Skeletal muscle cell (primary cell): ENCODE measurements around the gene CFD.
"Not testable (repeated sequence)": the region's sequence is repeated elsewhere in the genome, so short reads cannot be mapped to it uniquely, and the experiment has no call there.

Source experiments
- DNase-seq: peaks from one replicate; pipeline ENCODE4 v3.0.0-alpha.2; 2010; ENCODE audit warnings: low read depth
- H3K4me3 ChIP-seq: 2 replicates; pipeline ENCODE4 v1.5.1; 2011; ENCODE audit warnings: low read depth, mild to moderate bottlenecking, control low read depth, low read length, moderate library complexity

CFD gene

GRCh38 chr19:858868-859843 is at the start of gene CFD:
CFD (plus strand) TSS chr19:859664; CDS start chr19:859690, 26 bp downstream.
- DNase-seq: no peak
- H3K4me3 ChIP-seq: peak within 1 kb of the TSS; percentile 38

GRCh38 chr19:810077-810855 is 49.2 kb upstream of the CFD start:
- no peak for DNase-seq

GRCh38 chr19:810883-811489 is 48.5 kb upstream of the CFD start:
- DNase-seq: no peak
- H3K4me3 ChIP-seq: no peak overlapping the region

More at GRCh38 chr19:810077-810855, 49.2 kb upstream of the CFD start:
- no peak overlapping the region for H3K4me3 ChIP-seq

GRCh38 chr19:811506-812048 is 47.9 kb upstream of the CFD start:
- no peak for DNase-seq
- no peak overlapping the region for H3K4me3 ChIP-seq

- DNase-seq: no peak
- no peak overlapping the region for H3K4me3 ChIP-seq
Measured at GRCh38 chr19:812049-812746, 47.3 kb upstream of the CFD start.

GRCh38 chr19:812747-813218 is 46.7 kb upstream of the CFD start:
- DNase-seq: no peak
- no peak overlapping the region for H3K4me3 ChIP-seq

GRCh38 chr19:813219-814151 is 46.0 kb upstream of the CFD start:
- DNase-seq: no peak
- H3K4me3 ChIP-seq: no peak overlapping the region

GRCh38 chr19:814152-815078 is 45.0 kb upstream of the CFD start:
- no peak overlapping the region for H3K4me3 ChIP-seq
- no peak for DNase-seq

- DNase-seq: no peak
- H3K4me3 ChIP-seq: no peak overlapping the region
Measured at GRCh38 chr19:815079-815774, 44.2 kb upstream of the CFD start.

- DNase-seq: no peak
- no peak overlapping the region for H3K4me3 ChIP-seq
Measured at GRCh38 chr19:815775-816499, 43.5 kb upstream of the CFD start.

- H3K4me3 ChIP-seq: no peak overlapping the region
- DNase-seq: no peak
Measured at GRCh38 chr19:816500-816857, 43.0 kb upstream of the CFD start.

GRCh38 chr19:820212-820611 is 39.3 kb upstream of the CFD start:
- not testable (repeated sequence) for H3K4me3 ChIP-seq, DNase-seq

- peak overlapping the region; percentile 42 for H3K4me3 ChIP-seq
- no peak for DNase-seq
Measured at GRCh38 chr19:821231-821824, 38.1 kb upstream of the CFD start.

- H3K4me3 ChIP-seq: peak within 1 kb of the TSS; percentile 42
- DNase-seq: no peak
Measured at GRCh38 chr19:821825-822503, 37.5 kb upstream of the CFD start, which contains the start of gene PLPPR3. PLPPR3 (minus strand) TSS chr19:821955; CDS start chr19:821559, 396 bp downstream.

GRCh38 chr19:823565-824121 is 35.8 kb upstream of the CFD start:
- H3K4me3 ChIP-seq: no peak overlapping the region
- DNase-seq: no peak
